Endothelial cell of umbilical vein (primary cell): ENCODE measurements around the gene TOPAZ1. TPM values are rescaled to one million over a fixed set of nuclear protein-coding genes. Genes with fewer than 3 reads are reported as not detected.

Source experiments
- BruUV-seq: library from RNA; stranded (reverse); fragments of 400-500 nt; replicated peaks from 2 replicates; lab custom pipeline; 2021; lab: Mats Ljungman, UMichigan
- CTCF ChIA-PET: fragments of 300-600, 350-600 bp; sonication (Branson Sonifier 250); formaldehyde crosslinking; loops from one replicate; lab custom pipeline; 2021; ENCODE audit warnings: antibody characterized with exemption, inconsistent platforms; lab: Charles Lee
- POLR2A ChIA-PET: fragments of 300-600, 350-600 bp; sonication (Branson Sonifier 250); formaldehyde crosslinking; loops from one replicate; lab custom pipeline; 2021; ENCODE audit warnings: antibody characterized with exemption, inconsistent platforms; lab: Charles Lee
- DNase-seq: peaks from one replicate; pipeline ENCODE4 v3.0.0-alpha.2; 2011; ENCODE audit warnings: low read depth, low spot score
- FAIRE-seq: peaks from 2 replicates; lab custom pipeline; 2011; peaks lifted over from hg19 to GRCh38; lab: Jason Lieb, UNC
- H2AFZ ChIP-seq: 2 replicates; pipeline ENCODE4 v1.6.0; 2012; ENCODE audit warnings: low read depth, low read length, control low read depth, inconsistent platforms
- H3K27ac ChIP-seq: 2 replicates; pipeline ENCODE4 v1.5.1; 2011; ENCODE audit warnings: low read depth, mild to moderate bottlenecking, control low read depth, low read length, moderate library complexity; ENCODE audit not compliant: insufficient read depth
- H3K27me3 ChIP-seq, 2 experiments: 2 replicates each; pipeline versions ENCODE4 v1.6.0 to v1.6.1; 2011; ENCODE audit warnings: low read length in 2 of 2, mixed read lengths in 1 of 2; ENCODE audit not compliant: control insufficient read depth in 2 of 2, insufficient read depth in 2 of 2
- H3K36me3 ChIP-seq, 2 experiments: 2 replicates in 1 of 2; 3 replicates in 1 of 2; pipeline ENCODE4 v1.5.1; 2011; ENCODE audit warnings: low read length in 2 of 2, mild to moderate bottlenecking in 1 of 2, moderate library complexity in 1 of 2; ENCODE audit not compliant: control insufficient read depth in 2 of 2, insufficient read depth in 2 of 2; ENCODE audit errors: extremely low read depth in 1 of 2
- H3K4me1 ChIP-seq: 3 replicates; pipeline ENCODE4 v1.5.1; 2011; ENCODE audit warnings: mild to moderate bottlenecking, low read length; ENCODE audit not compliant: control insufficient read depth, insufficient read depth; ENCODE audit errors: extremely low read depth
- H3K4me2 ChIP-seq: 2 replicates; pipeline ENCODE4 v1.6.1; 2011; ENCODE audit warnings: low read length, control low read depth, mixed read lengths; ENCODE audit not compliant: insufficient read depth
- H3K4me3 ChIP-seq, 3 experiments: fragments of 200-600 bp in 1 of 3; sonication (generic), shearing (Covaris generic) in 1 of 3; replicated peaks in 1 of 3; 2 replicates each; pipeline ENCODE4 v1.5.1; 2011 to 2016; ENCODE audit warnings: control low read depth in 3 of 3, low read length in 3 of 3, mild to moderate bottlenecking in 2 of 3, inconsistent platforms in 1 of 3, low read depth in 1 of 3, moderate library complexity in 1 of 3; ENCODE audit not compliant: insufficient read depth in 1 of 3
- H3K79me2 ChIP-seq: 2 replicates; pipeline ENCODE4 v1.6.0; 2012; ENCODE audit warnings: low read length, inconsistent platforms; ENCODE audit not compliant: control insufficient read depth, insufficient read depth
- H3K9ac ChIP-seq: replicated peaks from 2 replicates; pipeline ENCODE3; 2011; ENCODE audit warnings: low read length, control low read depth; ENCODE audit not compliant: insufficient read depth; ENCODE audit errors: extremely low read depth
- H3K9me1 ChIP-seq: replicated peaks from 3 replicates; pipeline ENCODE4 v1.6.0; 2011; ENCODE audit warnings: mild to moderate bottlenecking, low read length; ENCODE audit not compliant: control insufficient read depth, insufficient read depth; ENCODE audit errors: extremely low read depth
- H3K9me3 ChIP-seq: replicated peaks from 2 replicates; pipeline ENCODE4 v1.5.1; 2012; ENCODE audit warnings: low read length, inconsistent platforms; ENCODE audit not compliant: control insufficient read depth, insufficient read depth
- H4K20me1 ChIP-seq: replicated peaks from 2 replicates; pipeline ENCODE3; 2011; ENCODE audit warnings: mild to moderate bottlenecking, low read length; ENCODE audit not compliant: control insufficient read depth, insufficient read depth; ENCODE audit errors: extremely low read depth
- CTCF ChIP-seq, 2 donors: IDR thresholded peaks; 1 replicate in 1 of 2; 2 replicates in 1 of 2; pipeline ENCODE4 v1.5.1; 2011; ENCODE audit warnings: low read length in 2 of 2, mild to moderate bottlenecking in 2 of 2, moderate library complexity in 2 of 2, control low read depth in 1 of 2, inconsistent platforms in 1 of 2, low read depth in 1 of 2; ENCODE audit not compliant: insufficient read depth in 1 of 2; ENCODE audit errors: extremely low read depth in 1 of 2
- EZH2 ChIP-seq: IDR thresholded peaks from 2 replicates; pipeline ENCODE4 v1.6.1; 2012; ENCODE audit warnings: borderline replicate concordance, low read depth, mild to moderate bottlenecking, moderate library complexity, low read length, inconsistent platforms; ENCODE audit not compliant: severe bottlenecking
- FOS ChIP-seq: IDR thresholded peaks from 2 replicates; pipeline ENCODE4 v1.6.1; 2011; ENCODE audit warnings: mild to moderate bottlenecking, low read length, moderate library complexity, borderline replicate concordance; ENCODE audit not compliant: insufficient read depth
- MYC ChIP-seq: IDR thresholded peaks from one replicate; pipeline ENCODE4 v1.6.1; 2011; ENCODE audit warnings: mild to moderate bottlenecking, low read depth, low read length
- POLR2AphosphoS5 ChIP-seq: IDR thresholded peaks from 2 replicates; pipeline ENCODE4 v1.6.1; 2012; ENCODE audit warnings: low read depth, mild to moderate bottlenecking, control low read depth, low read length, moderate library complexity; ENCODE audit not compliant: insufficient read depth
- dilution Hi-C: fragments of 300-500 bp; cut with MboI; formaldehyde crosslinking; loops from one replicate; pipeline ENCODE4 v1.15.0; 2019; ENCODE audit warnings: low sequenced_read_pairs; ENCODE audit not compliant: extremely low pct_ligation_motif_present
- intact Hi-C: fragments of 100-400 bp; cut with micrococcal nuclease; formaldehyde crosslinking; loops from one replicate; pipeline ENCODE4 v1.10.0; 2022
- polyA plus RNA-seq, 4 experiments: library from polyadenylated mRNA; depleted of rRNA in 3 of 4; stranded (reverse) in 3 of 4; unstranded in 1 of 4; fragments of >200 nt; gene quantifications; 2 replicates each; pipeline versions ENCODE4 v1.2.1 to v1.2.3, GENCODE V29; 2011 to 2012; ENCODE audit warnings: missing spikeins in 1 of 4
- total RNA-seq: library from RNA; stranded (reverse); gene quantifications from 2 replicates; pipeline ENCODE4 v1.2.3, GENCODE V29; 2021

TOPAZ1 gene
- total and polyA plus RNA-seq, 2 donors (not counting 3 experiments of a cell fraction or from before 2014, with no cell fraction given), result not detected

- BruUV-seq, result no TSS peak
- H3K27me3 ChIP-seq, result peaks cover 0 to 10% of the 10 kb centered on the region in 2 experiments
- no peaks in the 10 kb centered on the region for H3K9me3 ChIP-seq
- no peaks in the 10 kb centered on the region for H4K20me1 ChIP-seq
- DNase-seq, result no peak
- dilution Hi-C loops, result no loop called here
- H3K79me2 ChIP-seq, result no peaks in the 10 kb centered on the region
- ChIA-PET POLR2A (no interaction called here), CTCF (interaction anchor here (0.9 to 1.6 kb wide), 4 partner anchors 8 to 662 kb away, joined by 3 to 8 read pairs (median 4); no protein-coding TSS in a partner anchor)
- no peaks in the 10 kb centered on the region for H3K9me1 ChIP-seq
- no peak overlapping the region for H3K4me2 ChIP-seq
- TF ChIP-seq MYC (no peak), CTCF (IDR thresholded peaks at IDR 0.05; ENCODE audit: extremely low read depth in 1 of 2, insufficient read depth in 1 of 2, low read depth in 1 of 2, low read length in 2 of 2) (no peak), FOS (no peak), POLR2AphosphoS5 (no peak), EZH2 (no peak)
- intact Hi-C loops, result no loop called here
- H3K9ac ChIP-seq, result no peak overlapping the region
- no peak overlapping the region for H3K4me3 ChIP-seq
- no peaks in the 10 kb centered on the region for H3K4me1 ChIP-seq
- no peaks in the 10 kb centered on the region for H3K36me3 ChIP-seq
- no peak overlapping the region for H3K27ac ChIP-seq
- H2AFZ ChIP-seq, result no peak overlapping the region
- no peak for FAIRE-seq
Observed at GRCh38 chr3:44206261-44206660, 35.4 kb upstream of the TOPAZ1 start.
